K562 (cell line): ENCODE measurements around the gene C1orf167.

Experiments
- CHD4 ChIP-seq: fragments of 200-600 bp; sonication (generic); IDR thresholded peaks from 3 replicates; pipeline ENCODE4 v1.6.1; 2012; ENCODE audit warnings: low read depth, mild to moderate bottlenecking, mixed read lengths, low read length, inconsistent platforms; ENCODE audit not compliant: insufficient read depth, insufficient replicate concordance, poor library complexity, severe bottlenecking
- CTCF ChIP-seq, 3 experiments: IDR thresholded peaks in 2 of 3; conservative IDR thresholded peaks in 1 of 3; 2 replicates each; pipeline ENCODE4 v1.5.1; 2011 to 2012; ENCODE audit warnings: low read length in 3 of 3, mild to moderate bottlenecking in 3 of 3, control low read depth in 2 of 3, improper control_type of control experiment in 1 of 3, inconsistent platforms in 1 of 3, low read depth in 1 of 3, mixed read lengths in 1 of 3, moderate library complexity in 1 of 3; ENCODE audit not compliant: insufficient read depth in 2 of 3
- EZH2 ChIP-seq: IDR thresholded peaks from 2 replicates; pipeline ENCODE4 v1.6.1; 2012; ENCODE audit warnings: low read depth, mild to moderate bottlenecking, inconsistent platforms, low read length, borderline replicate concordance
- MXI1 ChIP-seq: IDR thresholded peaks from 2 replicates; pipeline ENCODE4 v1.6.1; 2011; ENCODE audit warnings: low read depth, mild to moderate bottlenecking, improper control_type of control experiment, low read length
- NFIC ChIP-seq: fragments of 450-650 bp; IDR thresholded peaks from 2 replicates; pipeline ENCODE4 v1.6.1; 2017; ENCODE audit warnings: mild to moderate bottlenecking, inconsistent platforms
- POLR2AphosphoS5 ChIP-seq: IDR thresholded peaks from 2 replicates; pipeline ENCODE4 v1.6.1; 2011; ENCODE audit warnings: mild to moderate bottlenecking, low read depth, low read length, moderate library complexity; ENCODE audit not compliant: control insufficient read depth, insufficient read depth
- RBBP5 ChIP-seq: fragments of 200-600 bp; sonication (generic); IDR thresholded peaks from 2 replicates; pipeline ENCODE4 v1.6.1; 2012; ENCODE audit warnings: borderline replicate concordance, mild to moderate bottlenecking, low read length, control low read depth, inconsistent platforms; ENCODE audit not compliant: insufficient read depth, poor library complexity, severe bottlenecking
- RBFOX2 ChIP-seq: fragments of 200-400 bp; formaldehyde crosslinking; IDR thresholded peaks from 2 replicates; pipeline ENCODE4 v1.6.1; 2017; ENCODE audit warnings: low read depth, mild to moderate bottlenecking, low read length, moderate library complexity
- TAF1 ChIP-seq: IDR thresholded peaks from 2 replicates; pipeline ENCODE4 v1.6.1; 2011; ENCODE audit warnings: mild to moderate bottlenecking, low read length, moderate library complexity; ENCODE audit not compliant: insufficient read depth, control insufficient read depth, severe bottlenecking; ENCODE audit errors: extremely low read depth
- ZNF778 ChIP-seq: fragments of 450-650 bp; formaldehyde crosslinking; IDR thresholded peaks from 2 replicates; pipeline ENCODE4 v1.4.0; 2020; ENCODE audit warnings: mild to moderate bottlenecking, moderate library complexity

DNA sequence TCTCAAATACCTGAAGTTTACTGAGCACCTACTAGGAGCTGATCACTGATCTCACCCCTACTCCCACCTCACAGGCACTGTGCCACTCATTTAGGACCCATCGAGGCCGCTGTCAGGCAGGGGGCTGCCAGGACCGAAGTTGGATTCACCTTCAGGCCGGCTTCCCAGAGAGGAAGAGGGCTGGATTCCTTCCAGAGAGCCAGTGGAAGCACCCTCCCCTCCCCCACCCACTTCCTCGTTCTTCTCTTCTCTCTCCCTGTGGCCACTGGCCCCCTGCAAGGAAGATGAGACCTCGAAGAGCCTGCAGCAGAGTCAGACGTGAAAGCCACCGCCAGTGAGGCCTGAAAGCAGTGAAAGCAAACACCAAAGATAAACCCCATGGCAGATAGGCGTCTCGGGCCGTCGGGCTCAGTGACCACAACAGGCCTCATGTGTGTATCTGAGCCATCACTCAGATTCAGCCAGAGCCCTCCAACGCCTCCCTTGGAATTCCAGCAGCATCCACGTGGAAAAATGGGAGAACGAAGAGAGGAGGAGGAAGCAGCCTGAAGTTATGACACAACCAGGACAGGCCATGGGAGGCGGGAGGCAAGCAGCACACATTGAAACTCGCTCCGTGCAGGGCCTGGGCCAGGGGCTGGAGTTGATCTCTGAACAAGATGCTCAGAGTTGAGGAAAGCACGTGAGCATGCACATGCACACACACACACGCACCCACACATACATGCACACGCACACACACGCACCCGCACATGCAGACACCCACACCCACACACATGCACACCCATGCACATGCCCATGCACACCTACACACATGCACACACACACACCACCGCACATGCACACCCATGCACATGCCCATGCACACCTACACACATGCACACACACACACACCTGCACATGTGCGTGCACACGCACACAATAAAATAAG, 32.2 kb upstream of the C1orf167 start:
- no peak for TF ChIP-seq ZNF778
- no peak for TF ChIP-seq MXI1
- no peak for TF ChIP-seq POLR2AphosphoS5
- TF ChIP-seq EZH2 = no peak
- no peak for TF ChIP-seq TAF1
- TF ChIP-seq RBBP5 = peak; percentile 73
- TF ChIP-seq CTCF (IDR thresholded peaks at IDR 0.05 in 2 of 3, conservative IDR thresholded peaks at IDR 0.05 in 1 of 3; ENCODE audit: insufficient read depth in 2 of 3, low read depth in 1 of 3, low read length in 3 of 3) = no peak
- peak; percentile 70 for TF ChIP-seq CHD4
- 0 out of 2 replicates have a peak, but pooled peaks have one; percentile 23 for TF ChIP-seq RBFOX2
- peak; percentile 70 for TF ChIP-seq NFIC
